HG03342 (cell line): ENCODE measurements around the gene UNC5C.

ENCODE experiments used
- ATAC-seq: cut with Tn5 transposase; IDR thresholded peaks from one replicate; pipeline ENCODE4 v1.9.1; 2021; ENCODE audit warnings: mild to moderate bottlenecking, moderate library complexity; ENCODE audit not compliant: unreplicated experiment

Gene UNC5C

GRCh38 chr4:95522682-95523530 is 25.9 kb downstream of the UNC5C start:
- no peak for ATAC-seq

DNA sequence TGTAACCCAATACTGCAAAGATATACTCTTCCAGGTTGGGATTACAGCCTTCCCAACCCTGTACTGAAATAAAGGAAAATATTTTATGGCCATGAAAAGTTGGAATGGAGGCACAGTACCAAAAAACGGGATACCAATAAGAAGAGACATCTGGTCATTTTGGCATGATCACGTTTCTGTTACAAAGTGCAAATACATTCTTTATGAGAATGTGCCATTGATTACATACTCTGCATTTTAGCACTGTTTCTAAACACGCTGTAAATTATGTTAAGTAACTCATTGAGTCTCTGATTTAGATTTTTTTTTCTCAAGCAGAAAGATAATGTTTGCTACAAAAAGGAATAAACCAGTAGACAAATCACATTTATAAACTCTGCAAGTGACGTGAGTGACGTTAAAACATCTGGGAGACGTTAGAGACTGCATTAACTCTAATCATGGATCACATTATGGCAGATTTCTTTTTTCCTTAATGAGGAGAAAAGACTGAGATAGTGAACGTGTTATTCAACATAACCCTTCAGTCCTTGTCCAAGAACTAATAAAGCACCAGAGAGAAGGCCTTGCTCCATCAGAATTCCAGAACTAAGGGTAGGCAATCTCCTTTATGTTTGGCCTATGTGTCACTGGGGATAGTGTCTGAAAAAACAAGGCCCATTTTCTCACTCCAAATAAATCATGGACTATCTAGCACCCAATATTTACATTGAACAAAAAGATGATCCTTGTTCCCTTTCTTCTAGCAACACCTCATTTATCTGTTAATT is 31.0 kb downstream of the UNC5C start:
- no peak for ATAC-seq

GRCh38 chr4:95516528-95517017 is 32.2 kb downstream of the UNC5C start:
- no peak for ATAC-seq

DNA sequence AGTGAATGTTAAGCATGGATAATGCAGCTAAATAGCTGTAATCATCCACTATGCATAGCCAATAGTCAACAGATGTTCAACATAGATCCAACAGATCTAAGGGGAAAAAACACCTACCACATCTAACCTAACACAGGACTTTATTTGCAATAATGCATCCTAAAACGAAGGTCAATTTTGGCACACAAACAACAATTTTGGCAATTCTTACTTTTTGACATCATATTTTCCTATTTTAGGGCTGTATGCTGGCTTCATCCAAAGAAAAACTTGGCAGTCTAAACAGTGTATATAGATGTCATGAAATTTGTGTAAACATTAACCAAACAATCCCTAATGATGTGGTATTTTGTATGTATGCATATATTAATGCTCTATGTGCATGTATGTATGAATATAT is 33.2 kb downstream of the UNC5C start:
- no peak for ATAC-seq

GRCh38 chr4:95513022-95513421 is 35.8 kb downstream of the UNC5C start:
- ATAC-seq = no peak

DNA sequence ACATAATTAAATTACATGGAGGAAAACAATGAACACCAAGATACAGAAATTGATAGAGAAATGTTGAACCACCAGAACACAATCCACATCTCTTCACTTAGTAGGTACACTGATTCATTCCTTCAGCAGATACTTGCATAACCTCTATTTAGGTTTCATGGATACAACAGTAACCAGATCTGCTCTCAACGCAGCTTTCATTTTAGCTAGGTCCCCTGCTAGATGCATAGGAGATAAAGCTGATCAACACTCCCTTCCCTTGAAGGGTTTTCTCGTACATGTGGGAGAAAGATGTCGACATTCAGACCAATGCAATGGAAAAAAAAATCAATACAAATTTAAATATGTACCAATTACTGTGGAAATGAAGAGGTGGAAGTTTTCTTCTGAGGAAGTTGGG is 37.3 kb downstream of the UNC5C start:
- ATAC-seq = no peak

GRCh38 chr4:95510877-95511276 is 37.9 kb downstream of the UNC5C start:
- ATAC-seq = no peak

DNA sequence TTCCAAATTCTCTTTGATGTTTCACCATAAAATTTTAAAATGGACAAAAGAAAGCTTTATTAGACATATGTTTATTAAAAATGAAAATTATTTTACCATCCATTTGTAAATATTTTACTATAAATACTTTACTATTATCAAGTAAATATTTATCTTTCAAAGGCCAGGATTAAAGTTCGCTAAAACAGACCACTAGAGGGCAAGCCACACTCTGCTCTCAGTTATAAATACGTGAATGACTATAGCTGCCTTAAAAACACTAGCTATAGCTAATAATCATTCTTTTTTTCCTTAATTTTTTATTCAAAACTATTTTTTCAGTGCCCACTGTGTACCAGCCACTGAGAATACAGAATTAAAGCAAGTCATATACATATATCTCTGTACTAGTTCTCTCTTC is 38.6 kb downstream of the UNC5C start:
- ATAC-seq = no peak

DNA sequence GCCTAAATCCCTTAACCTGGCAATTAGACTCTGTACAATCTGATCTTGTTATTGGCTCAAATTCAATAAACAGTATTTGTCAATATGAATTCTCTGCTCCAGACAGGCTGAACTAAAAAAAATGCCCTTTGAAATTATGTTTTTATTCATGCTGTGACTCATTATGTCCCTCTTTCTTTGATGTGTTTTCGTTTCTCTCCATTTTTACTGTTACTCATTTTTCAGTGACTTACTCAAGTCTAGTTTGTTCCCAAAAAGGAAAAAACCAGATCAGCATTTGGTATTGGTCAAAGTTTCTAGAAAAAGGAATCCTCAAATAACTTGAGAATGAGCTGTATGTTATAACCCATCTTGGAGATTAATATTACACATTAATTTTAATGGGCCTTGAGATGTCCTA is 40.4 kb downstream of the UNC5C start:
- ATAC-seq = no peak

GRCh38 chr4:95507561-95507960 is 41.2 kb downstream of the UNC5C start:
- no peak for ATAC-seq

- no peak for ATAC-seq
These were observed 41.6 kb downstream of the UNC5C start for GRCh38 chr4:95507147-95507546.

DNA sequence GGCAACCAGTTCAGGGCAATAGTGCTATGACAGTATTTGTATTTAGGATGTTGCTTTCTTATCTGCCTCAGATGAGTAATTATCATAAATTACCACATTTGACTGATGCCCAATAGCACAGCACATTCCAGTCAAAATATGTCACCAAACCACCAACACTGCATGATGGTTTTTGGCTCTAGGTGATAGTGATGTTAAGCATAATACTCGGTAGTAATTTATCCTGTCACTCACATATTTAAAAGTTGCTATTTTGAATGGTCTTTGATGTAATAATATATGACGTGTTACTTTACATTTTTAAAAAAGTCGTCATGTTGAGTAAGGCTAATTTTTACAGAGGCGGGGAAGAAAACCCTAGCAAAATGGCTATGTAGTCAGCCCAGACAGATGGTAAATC is 42.5 kb downstream of the UNC5C start:
- ATAC-seq = no peak

- no peak for ATAC-seq
These were observed 43.0 kb downstream of the UNC5C start for GRCh38 chr4:95505799-95506198.

GRCh38 chr4:95505151-95505550 is 43.6 kb downstream of the UNC5C start:
- no peak for ATAC-seq

DNA sequence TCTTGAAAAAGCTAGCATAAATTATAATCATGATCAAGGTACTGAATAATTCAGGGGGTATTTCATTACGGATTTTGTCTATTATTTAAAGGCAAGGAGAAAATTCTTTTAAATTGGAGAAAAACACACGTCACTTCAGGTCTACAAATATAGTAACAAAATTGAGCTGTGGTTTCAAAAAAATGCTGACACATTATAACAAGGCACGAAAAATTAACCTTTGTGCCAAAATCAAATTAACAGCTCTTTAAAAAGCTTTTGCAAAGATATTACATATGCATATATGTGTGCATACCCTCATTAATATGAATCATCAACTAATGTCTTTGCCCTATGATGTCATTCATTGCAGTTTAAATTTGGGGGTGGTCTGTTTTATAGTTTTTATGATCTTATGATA is 44.3 kb downstream of the UNC5C start:
- ATAC-seq = no peak

- no peak for ATAC-seq
These were observed 48.4 kb downstream of the UNC5C start for GRCh38 chr4:95500361-95500760.

DNA sequence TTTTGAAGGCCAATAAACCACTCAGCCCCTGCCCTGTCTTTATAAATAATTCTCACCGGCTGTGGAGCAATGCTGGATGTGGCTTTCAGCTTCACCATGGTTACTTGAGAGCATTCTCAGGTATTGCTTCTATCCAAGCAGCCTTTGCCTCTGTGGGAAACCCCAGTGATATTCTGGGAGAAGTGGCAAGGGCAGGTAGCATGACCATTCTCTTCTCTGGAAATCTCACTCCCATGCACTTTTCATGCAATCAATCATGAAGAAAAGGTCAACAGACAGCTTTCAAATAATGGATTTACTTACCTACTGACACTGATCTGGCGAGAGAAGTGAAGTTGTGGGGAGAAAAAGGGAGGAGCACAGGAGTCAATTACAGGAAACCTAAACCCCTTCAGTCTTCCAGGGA is 49.5 kb downstream of the UNC5C start:
- no peak for ATAC-seq

DNA sequence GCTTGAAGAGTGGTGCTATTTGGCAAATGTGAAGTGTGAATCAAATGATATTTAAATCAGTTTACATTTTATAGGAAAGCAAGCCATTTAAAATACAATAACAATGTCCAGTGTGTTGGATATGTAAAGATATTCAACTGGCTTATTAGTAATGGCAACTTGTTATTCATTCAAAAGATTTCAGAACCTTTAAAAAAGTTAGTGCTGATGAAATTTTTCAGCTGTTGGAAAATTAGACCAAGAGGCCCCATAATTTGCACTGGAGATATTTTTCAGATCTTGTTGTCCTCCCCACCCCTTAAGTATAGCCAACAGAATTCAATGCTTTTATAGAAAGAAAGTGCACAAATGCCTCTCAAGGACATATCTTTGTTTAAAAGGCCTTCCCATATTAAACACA is 54.6 kb downstream of the UNC5C start:
- ATAC-seq = no peak

DNA sequence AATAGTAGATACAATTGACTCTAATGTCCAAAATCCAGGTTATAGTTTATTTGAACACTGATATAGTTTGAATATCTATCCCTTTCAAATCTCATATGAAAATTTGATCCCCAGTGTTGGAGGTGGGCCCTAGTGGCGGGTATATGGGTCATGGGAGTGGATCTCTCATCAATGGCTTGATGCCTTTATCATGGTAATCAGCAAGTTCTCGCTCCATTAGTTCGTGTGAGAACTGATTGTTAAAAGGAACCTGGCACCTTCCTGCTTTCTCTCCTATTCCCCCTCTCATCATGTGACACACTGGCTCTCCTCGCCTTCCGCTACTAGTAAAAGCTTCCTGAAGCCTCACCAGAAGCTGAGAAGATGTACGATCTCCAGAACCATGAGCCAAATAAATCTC is 70.1 kb downstream of the UNC5C start:
- no peak for ATAC-seq

DNA sequence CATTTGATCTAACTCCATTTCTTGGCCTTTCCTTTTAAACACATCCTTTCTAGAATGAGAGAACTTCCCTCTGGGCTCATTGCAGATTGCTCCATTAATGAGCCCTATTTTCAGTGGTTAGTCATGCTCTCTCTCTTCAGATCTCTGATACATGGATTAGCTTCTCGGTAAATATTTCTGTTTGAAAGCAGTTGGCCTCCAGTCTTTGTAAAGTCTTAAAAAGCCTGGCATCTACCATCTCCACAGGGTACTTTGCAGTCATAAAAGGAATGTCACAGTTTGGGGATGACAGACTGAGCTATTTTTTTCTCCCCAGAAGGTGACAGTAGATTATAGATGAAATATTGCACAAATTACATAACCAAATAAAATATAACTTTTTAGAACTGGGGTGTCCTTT is 72.7 kb downstream of the UNC5C start:
- no peak for ATAC-seq

GRCh38 chr4:95472534-95472933 is 76.2 kb downstream of the UNC5C start:
- no peak for ATAC-seq

- no peak for ATAC-seq
These were observed 78.2 kb downstream of the UNC5C start for GRCh38 chr4:95470622-95471021.
